Suprapubic skin (tissue), 4 donors: Measurements from ENCODE around the gene DAD1. TPM values are rescaled to one million over a fixed set of nuclear protein-coding genes. Genes with fewer than 3 reads are reported as not detected.

Experiments used
- DNase-seq, 2 donors: peaks; one replicate each; pipeline ENCODE4 v3.0.0-alpha.2; 2019; ENCODE audit warnings: low spot score in 2 of 2
- H3K27ac ChIP-seq: fragments of 200-600 bp; sonication (generic); one replicate; pipeline ENCODE4 v1.5.1; 2019
- H3K27me3 ChIP-seq: fragments of 200-600 bp; sonication (generic); one replicate; pipeline ENCODE4 v1.5.1; 2019
- H3K36me3 ChIP-seq: fragments of 200-600 bp; sonication (generic); one replicate; pipeline ENCODE4 v1.5.1; 2019
- H3K4me1 ChIP-seq: fragments of 200-600 bp; sonication (generic); one replicate; pipeline ENCODE4 v1.5.1; 2019
- H3K4me3 ChIP-seq: fragments of 200-600 bp; sonication (generic); one replicate; pipeline ENCODE4 v1.5.1; 2019; ENCODE audit warnings: mild to moderate bottlenecking
- H3K9me3 ChIP-seq: fragments of 200-600 bp; sonication (generic); one replicate; pipeline ENCODE4 v1.5.1; 2019
- EP300 ChIP-seq: sonication (generic); formaldehyde crosslinking; IDR thresholded peaks from one replicate; pipeline ENCODE4 v1.6.1; 2017; ENCODE audit warnings: antibody characterized with exemption
- POLR2A ChIP-seq, 2 donors: fragments of 450-650 bp; IDR thresholded peaks; one replicate each; pipeline ENCODE4 v1.6.1; 2017; ENCODE audit warnings: antibody characterized with exemption in 2 of 2, mild to moderate bottlenecking in 2 of 2, moderate library complexity in 2 of 2
- POLR2AphosphoS5 ChIP-seq, 3 donors: sonication (generic); formaldehyde crosslinking; IDR thresholded peaks; one replicate each; pipeline ENCODE4 v1.6.1; 2017; ENCODE audit warnings: antibody characterized with exemption in 3 of 3
- WGBS: methylation state at CpG from one replicate; pipeline ENCODE4 v1.1.5; 2018; 5-methylcytosine and 5-hydroxymethylcytosine counted together
- total RNA-seq, 4 donors: library from RNA; depleted of rRNA; stranded (reverse); fragments of >200 nt; gene quantifications; one replicate each; pipeline ENCODE4 v1.1.0, GENCODE V29; 2016
- TF ChIP-seq, protein P1 (sequence below), 2 donors: fragments of 200-600 bp in 1 of 2; fragments of 450-650 bp in 1 of 2; sonication (generic) in 1 of 2; IDR thresholded peaks; one replicate each; pipeline ENCODE4 v1.5.1; 2016 to 2019; ENCODE audit warnings: antibody characterized with exemption in 2 of 2, mild to moderate bottlenecking in 1 of 2, moderate library complexity in 1 of 2

The DAD1 gene
- total RNA-seq, 4 donors from 2014 or later, result 110 to 212 (median 187) TPM

- DNase-seq, result no peak
- Histone ChIP-seq H3K4me1 (peaks cover 35% of the 10 kb centered on the region), H3K4me3 (no peak overlapping the region), H3K9me3 (no peaks in the 10 kb centered on the region), H3K36me3 (no peaks in the 10 kb centered on the region), H3K27ac (no peak overlapping the region), H3K27me3 (no peaks in the 10 kb centered on the region)
- 100% methylated on average over 1 of the region's 1 CpG for WGBS
- TF ChIP-seq EP300, result no peak
Observed at GRCh38 chr14:22535126-22535525, 53.9 kb downstream of the DAD1 start.

DNA sequence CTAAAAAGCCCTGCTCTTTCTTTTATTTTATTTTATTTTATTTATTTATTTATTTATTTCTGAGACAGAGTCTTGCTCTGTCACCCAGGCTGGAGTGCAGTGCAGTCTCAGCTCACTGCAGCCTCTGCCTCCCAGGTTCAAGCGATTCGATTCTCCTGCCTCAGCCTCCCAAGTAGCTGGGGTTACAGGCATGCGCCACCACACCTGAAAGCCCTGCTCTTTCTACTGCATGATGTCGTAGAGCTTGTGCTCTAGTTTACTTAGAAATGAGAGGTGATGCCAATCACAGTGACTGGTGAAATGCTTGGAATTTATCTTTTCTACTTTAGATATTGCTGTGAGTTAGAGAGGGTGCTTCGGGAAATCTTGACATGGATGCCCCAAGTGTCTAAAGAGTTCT lies 54.5 kb downstream of the DAD1 start:
- H3K4me3 ChIP-seq, result no peak overlapping the region
- no peaks in the 10 kb centered on the region for H3K36me3 ChIP-seq
- H3K9me3 ChIP-seq, result no peaks in the 10 kb centered on the region
- H3K27ac ChIP-seq, result no peak overlapping the region
- DNase-seq, result no peak
- WGBS, result 88% methylated on average over 5 of the region's 5 CpGs
- H3K27me3 ChIP-seq, result no peaks in the 10 kb centered on the region
- TF ChIP-seq POLR2A (IDR thresholded peaks at IDR 0.05), result no peak
- peaks cover 30% of the 10 kb centered on the region for H3K4me1 ChIP-seq

- Histone ChIP-seq H3K27ac (no peak overlapping the region), H3K9me3 (no peaks in the 10 kb centered on the region), H3K36me3 (no peaks in the 10 kb centered on the region), H3K4me3 (no peak overlapping the region), H3K4me1 (peaks cover 30% of the 10 kb centered on the region), H3K27me3 (no peaks in the 10 kb centered on the region)
- TF ChIP-seq POLR2A (IDR thresholded peaks at IDR 0.05) (no peak), POLR2AphosphoS5 (IDR thresholded peaks at IDR 0.05) (no peak), EP300 (no peak)
- TF ChIP-seq, protein P1, sequence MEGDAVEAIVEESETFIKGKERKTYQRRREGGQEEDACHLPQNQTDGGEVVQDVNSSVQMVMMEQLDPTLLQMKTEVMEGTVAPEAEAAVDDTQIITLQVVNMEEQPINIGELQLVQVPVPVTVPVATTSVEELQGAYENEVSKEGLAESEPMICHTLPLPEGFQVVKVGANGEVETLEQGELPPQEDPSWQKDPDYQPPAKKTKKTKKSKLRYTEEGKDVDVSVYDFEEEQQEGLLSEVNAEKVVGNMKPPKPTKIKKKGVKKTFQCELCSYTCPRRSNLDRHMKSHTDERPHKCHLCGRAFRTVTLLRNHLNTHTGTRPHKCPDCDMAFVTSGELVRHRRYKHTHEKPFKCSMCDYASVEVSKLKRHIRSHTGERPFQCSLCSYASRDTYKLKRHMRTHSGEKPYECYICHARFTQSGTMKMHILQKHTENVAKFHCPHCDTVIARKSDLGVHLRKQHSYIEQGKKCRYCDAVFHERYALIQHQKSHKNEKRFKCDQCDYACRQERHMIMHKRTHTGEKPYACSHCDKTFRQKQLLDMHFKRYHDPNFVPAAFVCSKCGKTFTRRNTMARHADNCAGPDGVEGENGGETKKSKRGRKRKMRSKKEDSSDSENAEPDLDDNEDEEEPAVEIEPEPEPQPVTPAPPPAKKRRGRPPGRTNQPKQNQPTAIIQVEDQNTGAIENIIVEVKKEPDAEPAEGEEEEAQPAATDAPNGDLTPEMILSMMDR (IDR thresholded peaks at IDR 0.05), result no peak
- 93% methylated on average over 8 of the region's 8 CpGs for WGBS
- DNase-seq, result no peak
Observed at GRCh38 chr14:22533739-22534359, 55.2 kb downstream of the DAD1 start.

DNA sequence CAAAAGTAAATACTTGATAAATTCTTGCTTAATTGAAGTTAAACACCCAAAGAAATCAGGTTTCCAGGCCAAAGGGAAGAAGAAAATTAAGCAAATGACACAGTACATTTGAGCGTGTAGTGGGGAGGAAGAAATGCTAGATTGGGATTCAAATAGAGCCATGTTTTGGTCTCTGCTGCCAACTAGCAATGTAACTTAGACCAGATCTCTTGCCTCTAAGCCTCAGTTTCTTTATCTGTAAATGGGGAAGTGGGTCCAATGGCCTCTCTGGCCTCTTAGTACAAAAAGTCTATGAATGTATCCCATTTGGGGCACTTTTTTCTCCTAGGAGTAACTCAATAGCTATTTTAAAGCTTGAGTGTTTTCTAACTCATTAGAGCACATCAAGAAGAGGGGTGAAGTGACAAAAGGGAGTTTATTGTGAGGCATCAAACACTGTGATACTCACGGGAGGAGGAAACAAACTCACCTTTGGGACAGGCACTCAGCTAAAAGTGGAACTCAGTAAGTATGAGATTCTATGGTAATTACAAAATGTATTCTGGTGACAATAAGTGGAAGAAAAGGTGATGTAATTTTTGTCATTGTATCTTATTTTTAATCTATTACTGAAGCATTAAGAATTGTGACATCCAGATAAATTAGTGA lies 55.8 kb downstream of the DAD1 start:
- DNase-seq, result no peak
- no peaks in the 10 kb centered on the region for H3K36me3 ChIP-seq
- H3K4me1 ChIP-seq, result peaks cover 25% of the 10 kb centered on the region
- no peak for TF ChIP-seq POLR2AphosphoS5 (IDR thresholded peaks at IDR 0.05)
- TF ChIP-seq, protein P1 (IDR thresholded peaks at IDR 0.05), result no peak
- no peak for TF ChIP-seq POLR2A (IDR thresholded peaks at IDR 0.05)
- TF ChIP-seq EP300, result no peak
- no peaks in the 10 kb centered on the region for H3K9me3 ChIP-seq
- H3K4me3 ChIP-seq, result no peak overlapping the region
- WGBS, result 85% methylated on average over 2 of the region's 2 CpGs
- H3K27ac ChIP-seq, result no peak overlapping the region
- H3K27me3 ChIP-seq, result no peaks in the 10 kb centered on the region

DNA sequence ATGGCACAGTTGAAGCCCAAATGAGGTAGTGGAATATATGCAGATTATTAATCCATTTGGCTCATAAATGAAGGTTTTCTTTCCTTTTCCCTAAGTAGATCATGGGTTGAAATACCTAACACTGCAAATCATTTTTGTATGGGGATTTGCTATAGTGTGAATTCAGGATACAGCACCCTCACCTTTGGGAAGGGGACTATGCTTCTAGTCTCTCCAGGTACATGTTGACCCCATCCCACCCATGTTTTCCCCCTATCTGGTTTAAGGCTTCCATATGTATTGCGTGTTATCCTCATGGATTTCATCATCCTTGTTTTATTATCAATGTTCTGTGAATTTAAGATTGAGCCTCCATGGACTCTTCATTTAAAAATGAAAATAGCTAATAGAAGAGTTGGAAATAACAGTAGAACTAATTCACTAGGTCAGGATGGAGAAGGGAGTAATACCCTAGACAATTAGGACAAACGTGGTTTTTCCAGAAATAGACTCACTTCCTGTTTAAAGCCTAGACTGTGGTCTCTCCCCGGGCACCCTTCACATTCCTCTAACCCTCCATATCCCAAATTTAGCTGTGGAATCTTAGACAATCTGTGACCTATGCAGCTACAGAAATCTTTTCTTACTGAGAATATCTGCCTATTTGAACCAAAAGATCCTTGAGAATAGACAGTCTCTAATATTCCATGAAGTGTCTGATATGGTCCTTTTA lies 56.5 kb downstream of the DAD1 start:
- Histone ChIP-seq H3K4me3 (no peak overlapping the region), H3K9me3 (no peaks in the 10 kb centered on the region), H3K4me1 (peaks cover 18% of the 10 kb centered on the region), H3K27ac (no peak overlapping the region), H3K27me3 (no peaks in the 10 kb centered on the region), H3K36me3 (no peaks in the 10 kb centered on the region)
- no peak for DNase-seq
- TF ChIP-seq, protein P1 (IDR thresholded peaks at IDR 0.05), result no peak
- TF ChIP-seq POLR2AphosphoS5 (IDR thresholded peaks at IDR 0.05), result no peak
- no peak for TF ChIP-seq POLR2A (IDR thresholded peaks at IDR 0.05)
- no peak for TF ChIP-seq EP300
- WGBS, result 64% methylated on average over 3 of the region's 3 CpGs
